T-helper 2 cell treated with Interferon-gamma antibody and Interleukin-4, amounts not matched to agents 100 ng/mL and 5 ng/mL, for 36 hours (primary cell): ENCODE results near the gene KRTAP9-9. TPM values are rescaled to one million over a fixed set of nuclear protein-coding genes. Genes with fewer than 3 reads are reported as not detected.
"Not testable (repeated sequence)": the region's sequence is repeated elsewhere in the genome, so short reads cannot be mapped to it uniquely, and the experiment has no call there.

Source experiments
- intact Hi-C: fragments of 100-400 bp; cut with micrococcal nuclease; formaldehyde crosslinking; loops from one replicate; pipeline ENCODE4 v1.15.1; 2023
- total RNA-seq: library from RNA; stranded (reverse); gene quantifications from 2 replicates; pipeline ENCODE4 v1.2.3, GENCODE V29; 2022

Gene KRTAP9-9
- total RNA-seq, result not detected in 2 replicates

DNA sequence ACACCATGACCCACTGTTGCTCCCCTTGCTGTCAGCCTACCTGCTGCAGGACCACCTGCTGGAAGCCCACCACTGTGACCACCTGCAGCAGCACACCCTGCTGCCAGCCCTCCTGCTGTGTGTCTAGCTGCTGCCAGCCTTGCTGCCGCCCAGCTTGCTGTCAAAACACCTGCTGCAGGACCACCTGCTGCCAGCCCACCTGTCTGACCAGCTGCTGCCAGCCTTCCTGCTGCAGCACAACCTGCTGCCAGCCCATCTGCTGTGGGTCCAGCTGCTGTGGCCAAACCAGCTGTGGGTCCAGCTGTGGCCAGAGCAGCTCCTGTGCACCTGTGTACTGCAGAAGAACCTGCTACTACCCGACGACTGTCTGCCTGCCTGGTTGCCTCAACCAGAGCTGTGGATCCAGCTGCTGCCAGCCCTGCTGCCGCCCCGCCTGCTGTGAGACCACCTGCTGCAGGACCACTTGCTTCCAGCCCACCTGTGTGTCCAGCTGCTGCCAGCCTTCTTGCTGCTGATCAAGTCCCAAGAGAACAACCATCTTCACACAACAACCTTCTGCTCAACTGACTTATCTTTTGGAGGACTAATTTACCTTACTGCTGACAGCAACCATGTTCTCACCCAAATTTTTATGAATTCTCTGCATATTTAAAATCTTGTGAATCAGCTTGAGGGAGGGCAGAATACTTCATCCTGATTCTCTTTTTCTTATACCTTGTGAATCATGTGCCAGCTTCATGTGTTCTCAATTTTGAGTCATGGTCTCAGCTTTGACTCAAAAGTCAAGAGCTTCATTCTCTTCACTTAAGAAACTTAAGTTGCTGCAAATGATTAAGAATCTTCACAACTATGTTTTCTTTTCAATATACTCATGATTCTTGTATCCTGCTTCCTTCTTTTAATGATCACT, at the start of gene KRTAP9-9:
KRTAP9-9 (plus strand) TSS at position 4 of the 910 bp plus-strand sequence.
- intact Hi-C loops, result not testable (repeated sequence)

DNA sequence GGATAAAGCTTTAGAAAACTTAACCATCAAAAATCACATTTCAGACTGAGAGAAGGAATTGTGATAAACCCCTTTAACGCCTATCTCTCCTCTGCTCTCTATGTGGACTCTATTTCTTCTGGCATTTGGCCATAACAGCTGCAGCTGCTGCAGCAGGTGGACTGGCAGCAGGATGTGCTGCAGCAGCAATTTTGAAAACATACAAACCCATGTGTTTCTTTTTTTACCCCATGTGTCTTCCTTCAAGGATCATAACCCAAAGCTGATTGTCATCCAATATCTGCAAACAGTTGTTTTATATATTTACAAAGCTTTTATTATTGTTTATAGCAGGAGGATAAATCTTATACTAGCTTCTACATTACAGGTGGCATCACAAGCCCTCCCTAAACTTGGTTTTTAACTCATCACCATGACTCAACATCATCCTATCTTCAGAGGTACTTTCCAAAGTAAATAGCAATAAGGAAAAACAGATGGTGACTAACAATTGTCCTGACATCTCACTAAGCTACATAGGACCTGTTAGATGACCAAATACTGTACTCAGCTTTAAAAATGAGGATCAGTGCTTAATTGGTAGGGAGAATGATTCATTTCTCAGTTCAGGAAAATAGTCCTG, 43.2 kb upstream of the KRTAP9-9 start:
- intact Hi-C loops, result no loop called here

DNA sequence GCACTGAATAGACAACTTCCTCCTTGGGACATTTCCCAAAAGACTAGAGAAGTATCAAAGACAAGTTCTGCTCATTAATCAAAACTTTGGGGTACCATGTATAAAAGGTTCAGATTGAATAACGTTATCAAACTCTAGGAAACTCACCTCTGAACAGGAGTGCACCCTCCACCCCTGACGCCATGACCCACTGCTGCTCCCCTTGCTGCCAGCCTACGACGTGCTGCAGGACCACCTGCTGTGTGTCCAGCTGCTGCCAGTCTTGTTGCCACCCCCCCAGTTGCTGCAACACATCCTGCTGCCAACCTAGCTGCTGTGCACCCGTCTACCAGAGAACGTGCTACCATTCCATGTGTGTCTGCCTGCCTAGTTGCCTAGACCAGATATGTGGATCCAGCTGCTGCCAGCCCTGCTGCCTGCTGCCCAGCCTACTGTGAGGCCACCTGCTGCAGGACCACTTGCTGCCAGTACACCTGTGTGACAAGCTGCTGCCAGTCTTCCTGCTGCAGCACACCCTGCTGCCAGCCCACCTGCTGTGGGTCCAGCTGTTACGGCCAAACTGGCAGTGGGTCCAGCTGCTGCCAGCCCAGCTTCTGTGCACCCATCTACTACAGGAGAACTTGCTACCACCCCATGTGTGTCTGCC, 42.5 kb upstream of the KRTAP9-9 start:
- intact Hi-C loops, result no loop called here

GRCh38 chr17:41215681-41216080, 39.5 kb upstream of the KRTAP9-9 start:
- intact Hi-C loops, result no loop called here

- intact Hi-C loops, result no loop called here
These were observed 31.4 kb upstream of the KRTAP9-9 start for GRCh38 chr17:41223821-41224220.

DNA sequence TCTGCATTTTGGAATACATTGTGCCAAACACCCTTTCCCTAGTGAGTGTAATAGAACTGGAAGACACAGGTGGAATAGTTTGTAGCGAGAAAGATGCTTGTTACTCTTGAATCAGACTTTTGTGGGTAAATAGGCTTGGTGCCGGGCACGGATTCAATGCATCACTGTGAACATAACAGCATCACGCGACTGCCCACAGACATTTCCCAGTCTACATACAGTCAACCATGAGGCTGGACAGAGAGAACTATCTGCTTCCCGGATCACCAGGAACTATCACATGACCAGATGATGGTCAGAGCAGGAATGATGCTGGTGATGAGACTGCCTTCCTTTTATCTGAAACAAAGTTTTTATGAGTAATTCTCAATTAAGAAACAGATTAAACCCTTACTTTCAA, 29.1 kb upstream of the KRTAP9-9 start:
- intact Hi-C loops, result no loop called here

- intact Hi-C loops, result not testable (repeated sequence)
These were observed 28.5 kb upstream of the KRTAP9-9 start, which contains the start of gene KRTAP9-2 for GRCh38 chr17:41226598-41227095. KRTAP9-2 (plus strand) TSS chr17:41226648; CDS start chr17:41226655, 7 bp downstream.

DNA sequence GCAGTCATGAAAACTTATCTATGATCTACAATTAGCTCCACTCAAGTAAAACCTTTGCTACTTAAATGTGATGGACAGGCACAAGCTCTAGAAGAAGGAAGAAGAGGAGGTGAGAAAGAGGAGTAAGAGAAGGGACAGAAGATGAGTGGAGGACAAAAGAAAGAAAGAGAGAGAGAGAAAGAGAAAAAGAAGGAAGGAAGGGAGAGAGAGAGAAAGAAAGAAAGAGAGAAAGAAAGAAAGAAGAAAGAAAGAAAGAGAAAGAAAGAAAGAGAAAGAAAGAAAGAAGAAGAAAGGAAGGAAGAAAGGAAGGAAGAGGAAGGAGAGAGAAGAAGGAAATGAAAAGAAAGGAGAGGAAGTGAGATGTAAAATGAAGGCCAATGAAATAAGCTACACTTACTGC, 25.1 kb upstream of the KRTAP9-9 start:
- intact Hi-C loops, result no loop called here

- intact Hi-C loops, result no loop called here
These were observed 23.5 kb upstream of the KRTAP9-9 start for GRCh38 chr17:41231731-41232130.

DNA sequence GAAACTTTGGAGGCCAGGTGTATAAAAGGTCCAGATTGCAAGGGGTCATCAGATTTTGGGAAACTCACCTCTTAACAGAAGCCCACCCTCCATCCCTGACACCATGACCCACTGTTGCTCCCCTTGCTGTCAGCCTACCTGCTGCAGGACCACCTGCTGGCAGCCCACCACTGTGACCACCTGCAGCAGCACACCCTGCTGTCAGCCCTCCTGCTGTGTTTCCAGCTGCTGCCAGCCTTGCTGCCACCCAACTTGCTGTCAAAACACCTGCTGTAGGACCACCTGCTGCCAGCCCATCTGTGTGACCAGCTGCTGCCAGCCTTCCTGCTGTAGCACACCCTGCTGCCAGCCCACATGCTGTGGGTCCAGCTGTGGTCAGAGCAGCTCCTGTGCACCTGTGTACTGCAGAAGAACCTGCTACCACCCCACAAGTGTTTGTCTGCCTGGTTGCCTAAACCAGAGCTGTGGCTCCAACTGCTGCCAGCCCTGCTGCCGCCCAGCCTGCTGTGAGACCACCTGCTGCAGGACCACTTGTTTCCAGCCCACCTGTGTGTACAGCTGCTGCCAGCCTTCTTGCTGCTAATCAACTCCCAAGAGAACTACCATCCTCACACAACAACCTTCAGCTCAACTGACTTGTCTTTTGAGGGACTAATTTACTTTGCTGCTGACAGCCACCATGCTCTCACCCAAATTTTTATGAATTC, 22.6 kb upstream of the KRTAP9-9 start, which contains the start of gene KRTAP9-3:
KRTAP9-3 (plus strand) TSS at position 51 of the 707 bp plus-strand sequence; CDS start at position 104, 53 bp downstream.
- intact Hi-C loops, result not testable (repeated sequence)

GRCh38 chr17:41237116-41237515, 18.1 kb upstream of the KRTAP9-9 start:
- intact Hi-C loops, result not testable (repeated sequence)

DNA sequence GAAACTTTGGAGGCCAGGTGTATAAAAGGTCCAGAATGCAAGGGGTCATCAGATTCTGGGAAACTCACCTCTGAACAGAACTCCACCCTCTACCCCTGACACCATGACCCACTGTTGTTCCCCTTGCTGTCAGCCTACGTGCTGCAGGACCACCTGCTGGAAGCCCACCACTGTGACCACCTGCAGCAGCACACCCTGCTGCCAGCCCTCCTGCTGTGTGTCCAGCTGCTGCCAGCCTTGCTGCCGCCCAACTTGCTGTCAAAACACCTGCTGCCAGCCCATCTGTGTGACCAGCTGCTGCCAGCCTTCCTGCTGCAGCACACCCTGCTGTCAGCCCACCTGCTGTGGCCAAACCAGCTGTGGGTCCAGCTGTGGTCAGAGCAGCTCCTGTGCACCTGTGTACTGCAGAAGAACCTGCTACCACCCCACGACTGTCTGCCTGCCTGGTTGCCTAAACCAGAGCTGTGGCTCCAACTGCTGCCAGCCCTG, 17.2 kb upstream of the KRTAP9-9 start, which contains the start of gene KRTAP9-8:
KRTAP9-8 (plus strand) TSS at position 51 of the 489 bp plus-strand sequence; CDS start at position 104, 53 bp downstream.
- intact Hi-C loops, result not testable (repeated sequence)

DNA sequence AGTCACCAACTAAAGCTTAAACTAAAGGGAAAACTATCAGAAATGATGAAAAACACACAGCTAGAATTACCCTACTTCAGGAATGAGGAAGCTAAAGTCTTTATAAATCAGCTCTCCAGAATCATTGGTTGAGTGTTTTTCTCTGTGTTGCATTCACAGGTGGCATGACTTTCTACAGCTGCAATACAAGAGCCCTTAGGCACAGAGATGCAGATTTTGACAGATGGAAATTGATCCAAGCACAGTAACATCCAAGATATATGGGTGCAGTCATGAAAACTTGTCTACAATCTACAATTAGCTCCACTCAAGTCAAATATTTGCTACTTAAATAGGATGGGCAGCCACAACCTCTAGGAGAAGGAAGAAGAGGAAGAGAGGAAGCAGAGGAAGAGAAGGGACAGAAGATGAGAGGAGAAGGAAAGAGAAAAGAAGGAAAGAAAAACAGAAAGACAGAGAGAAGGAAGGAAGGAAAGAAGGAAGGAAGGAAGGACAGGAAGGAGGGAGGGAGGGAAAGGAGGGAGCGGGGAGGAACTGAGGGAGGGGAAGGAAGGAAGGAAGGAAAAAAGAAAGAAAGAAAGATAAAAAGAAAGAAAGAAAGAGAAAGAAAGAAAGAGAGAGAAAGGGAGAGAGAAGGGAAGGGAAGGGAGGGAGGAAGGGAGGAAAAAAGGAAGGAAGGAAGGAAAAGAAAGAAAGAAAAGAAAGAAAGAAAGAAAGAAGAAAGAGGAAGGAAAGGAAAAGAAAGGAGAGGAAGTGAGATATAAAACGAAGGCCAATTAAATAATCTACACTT, 8.0 kb upstream of the KRTAP9-9 start:
- intact Hi-C loops, result not testable (repeated sequence)

- intact Hi-C loops, result loop anchor here (1.0 kb wide), 1 partner anchor 10 kb away; no protein-coding TSS in a partner anchor
These were observed 5.4 kb upstream of the KRTAP9-9 start, which contains the start of gene KRTAP9-4 for GRCh38 chr17:41249637-41250240. KRTAP9-4 (plus strand) TSS chr17:41249687; CDS start chr17:41249721, 34 bp downstream.

DNA sequence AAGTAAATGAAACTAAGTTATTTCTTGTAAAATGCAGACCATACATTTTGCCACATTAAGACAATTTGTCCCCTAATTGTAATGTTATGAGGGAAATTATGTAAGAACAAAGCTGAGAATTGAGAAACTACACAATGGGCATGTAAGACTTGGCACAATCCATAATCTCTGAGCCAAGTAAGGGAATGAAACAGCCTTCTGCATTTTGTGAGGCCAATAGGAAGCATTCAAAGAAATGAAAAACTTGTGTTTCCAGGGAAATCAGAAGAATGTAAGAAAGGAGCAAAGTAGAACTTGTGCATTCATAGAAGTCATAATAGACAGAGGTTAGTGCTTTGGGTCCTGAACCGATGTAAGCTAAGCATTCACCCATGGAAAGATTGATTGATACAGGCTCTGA, 3.9 kb upstream of the KRTAP9-9 start:
- intact Hi-C loops, result no loop called here

GRCh38 chr17:41254861-41255260, 323 bp upstream of the KRTAP9-9 start:
- intact Hi-C loops, result no loop called here

DNA sequence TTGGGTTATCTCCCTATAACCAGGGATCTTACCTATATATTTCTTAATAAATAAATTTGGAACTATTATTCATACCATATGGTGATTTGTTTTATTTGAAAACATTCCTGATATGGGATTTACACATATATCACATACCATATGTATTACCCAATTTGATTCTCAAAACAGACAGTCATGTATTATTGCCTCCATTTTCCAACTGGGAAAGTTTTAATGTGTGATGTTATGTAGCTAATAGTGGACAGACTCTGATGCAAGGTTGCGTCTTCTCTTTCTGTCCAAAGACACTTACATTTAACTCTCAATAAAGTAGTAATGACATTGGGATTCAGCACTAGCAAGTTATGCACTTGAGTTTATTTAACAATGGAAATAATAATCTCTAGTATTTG, 1.1 kb downstream of the KRTAP9-9 start:
- intact Hi-C loops, result no loop called here

GRCh38 chr17:41258406-41258805, 3.2 kb downstream of the KRTAP9-9 start:
- intact Hi-C loops, result no loop called here

DNA sequence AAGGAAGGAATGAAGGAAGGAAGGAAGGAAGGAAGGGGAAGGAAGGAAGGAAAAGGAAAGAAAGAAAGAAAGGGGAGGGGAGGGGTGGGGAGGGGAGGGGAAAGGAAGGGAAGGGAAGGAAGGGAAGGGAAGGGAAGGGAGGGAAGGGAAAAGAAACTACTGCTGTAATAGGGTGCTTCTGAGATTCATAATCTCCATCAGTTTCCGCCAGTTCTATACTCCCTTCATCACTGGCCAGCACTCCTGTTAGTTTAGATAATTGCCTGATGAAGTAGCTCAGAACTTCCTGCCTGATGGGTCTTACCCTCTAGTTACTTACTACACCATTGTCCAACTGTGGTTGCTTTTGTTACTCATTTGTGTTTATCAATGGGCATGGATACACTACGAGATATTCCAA, 8.0 kb downstream of the KRTAP9-9 start:
- intact Hi-C loops, result no loop called here
